HepG2 (cell line): Measurements from ENCODE around the gene VCAM1. TPM values are rescaled to one million over a fixed set of nuclear protein-coding genes. Genes with fewer than 3 reads are reported as not detected.

Source experiments
- ATAC-seq: fragments of 200-7000 bp; cut with Tn5 transposase; 3 replicates; pipeline ENCODE4 v1.9.1; 2020; ENCODE audit warnings: mild to moderate bottlenecking, moderate library complexity
- BruUV-seq: library from RNA; stranded (reverse); fragments of 400-500 nt; replicated peaks from 2 replicates; lab custom pipeline; 2021; lab: Mats Ljungman, UMichigan
- CTCF ChIA-PET: fragments of 300-600 bp; formaldehyde crosslinking; extraction: SDS; loops from one replicate; lab custom pipeline; 2021; ENCODE audit warnings: low total read pairs, inconsistent platforms, low intra/inter-chr PET ratio; lab: Yijun Ruan, JAX
- POLR2A ChIA-PET: fragments of 350-600 bp; sonication (Branson Sonifier 250); formaldehyde crosslinking; loops from one replicate; lab custom pipeline; 2020; ENCODE audit warnings: antibody characterized with exemption, inconsistent platforms; lab: Yijun Ruan, JAX
- DNase-seq: peaks from one replicate; pipeline ENCODE4 v3.0.0-alpha.2; 2015; ENCODE audit warnings: low spot score
- FAIRE-seq: peaks from 3 replicates; lab custom pipeline; 2011; peaks lifted over from hg19 to GRCh38; lab: Jason Lieb, UNC
- H2AFZ ChIP-seq: one replicate; pipeline ENCODE4 v1.6.1; 2011; ENCODE audit warnings: low read length, inconsistent platforms
- H3K27ac ChIP-seq: fragments of 300-600 bp; 3 replicates; pipeline ENCODE4 v1.8.0; 2011; ENCODE audit warnings: mixed run types, mild to moderate bottlenecking, mixed read lengths, low read length, inconsistent platforms; ENCODE audit not compliant: insufficient read depth; ENCODE audit errors: extremely low read length
- H3K27me3 ChIP-seq, 2 experiments: fragments of 200-600 bp in 1 of 2; 2 replicates in 1 of 2; 3 replicates in 1 of 2; pipeline versions ENCODE4 v1.6.0 to v1.8.0; 2011; ENCODE audit warnings: low read length in 2 of 2, mild to moderate bottlenecking in 2 of 2, moderate library complexity in 2 of 2, inconsistent platforms in 1 of 2; ENCODE audit not compliant: insufficient read depth in 2 of 2, control insufficient read depth in 1 of 2
- H3K36me3 ChIP-seq, 2 experiments: fragments of 200-600 bp in 1 of 2; replicated peaks in 1 of 2; 2 replicates in 1 of 2; 3 replicates in 1 of 2; pipeline versions ENCODE4 v1.5.1 to v1.8.0; 2011; ENCODE audit warnings: low read length in 2 of 2, inconsistent platforms in 1 of 2; ENCODE audit not compliant: insufficient read depth in 2 of 2, control insufficient read depth in 1 of 2
- H3K4me1 ChIP-seq: 2 replicates; pipeline ENCODE4 v1.5.1; 2012; ENCODE audit warnings: low read length, inconsistent platforms; ENCODE audit not compliant: insufficient read depth
- H3K4me2 ChIP-seq: 2 replicates; pipeline ENCODE4 v1.6.0; 2011; ENCODE audit warnings: low read depth, low read length, inconsistent platforms
- H3K4me3 ChIP-seq, 3 experiments: fragments of 200-600 bp in 1 of 3; sonication (generic), shearing (Covaris generic) in 1 of 3; replicated peaks in 1 of 3; 2 replicates each; pipeline ENCODE4 v1.5.1; 2011 to 2016; ENCODE audit warnings: low read length in 3 of 3, inconsistent platforms in 2 of 3, low read depth in 2 of 3, mild to moderate bottlenecking in 2 of 3, control low read depth in 1 of 3, mixed read lengths in 1 of 3; ENCODE audit not compliant: insufficient read depth in 1 of 3
- H3K79me2 ChIP-seq: one replicate; pipeline ENCODE4 v1.6.1; 2011; ENCODE audit warnings: low read length, inconsistent platforms; ENCODE audit not compliant: insufficient read depth
- H3K9ac ChIP-seq: 2 replicates; pipeline ENCODE4 v1.6.0; 2011; ENCODE audit warnings: mild to moderate bottlenecking, low read depth, low read length, inconsistent platforms; ENCODE audit not compliant: insufficient read depth
- H3K9me3 ChIP-seq: 2 replicates; pipeline ENCODE4 v1.5.1; 2012; ENCODE audit warnings: mild to moderate bottlenecking, low read length
- H4K20me1 ChIP-seq: 2 replicates; pipeline ENCODE4 v1.6.0; 2011; ENCODE audit warnings: inconsistent platforms, mild to moderate bottlenecking, low read length, moderate library complexity; ENCODE audit not compliant: insufficient read depth
- CEBPB ChIP-seq: IDR thresholded peaks from 2 replicates; pipeline ENCODE4 v1.6.1; 2011; ENCODE audit warnings: low read depth, low read length, improper control_type of control experiment, borderline replicate concordance
- KLF12 ChIP-seq: sonication (generic); formaldehyde crosslinking; IDR thresholded peaks from 2 replicates; pipeline ENCODE4 v1.4.0; 2020; ENCODE audit warnings: missing genetic modification reagents, borderline replicate concordance
- MZF1 ChIP-seq: sonication (generic); formaldehyde crosslinking; IDR thresholded peaks from 2 replicates; pipeline ENCODE4 v1.8.1; 2023; ENCODE audit warnings: mild to moderate bottlenecking, missing genetic modification reagents, borderline replicate concordance
- NONO ChIP-seq, 2 experiments: fragments of 450-650 bp in 1 of 2; sonication (generic) in 1 of 2; formaldehyde crosslinking in 1 of 2; IDR thresholded peaks in 1 of 2; conservative IDR thresholded peaks in 1 of 2; 2 replicates each; pipeline versions ENCODE4 v1.6.1 to v1.8.0; 2017 to 2022; ENCODE audit warnings: mild to moderate bottlenecking in 1 of 2, missing genetic modification reagents in 1 of 2, moderate library complexity in 1 of 2
- NR2F2 ChIP-seq: IDR thresholded peaks from 2 replicates; pipeline ENCODE4 v1.6.1; 2012; ENCODE audit warnings: low read depth, inconsistent platforms, borderline replicate concordance
- RAD51 ChIP-seq: fragments of 450-650 bp; IDR thresholded peaks from 2 replicates; pipeline ENCODE4 v1.6.1; 2016; ENCODE audit warnings: borderline replicate concordance
- SETDB1 ChIP-seq: sonication (generic); formaldehyde crosslinking; IDR thresholded peaks from 2 replicates; pipeline ENCODE4 v1.5.1; 2020; ENCODE audit warnings: missing genetic modification reagents, mild to moderate bottlenecking, borderline replicate concordance
- SSRP1 ChIP-seq: IDR thresholded peaks from 2 replicates; pipeline ENCODE4 v1.6.1; 2016; ENCODE audit warnings: control low read depth
- TEAD3 ChIP-seq: optimal IDR thresholded peaks from 2 replicates; pipeline ENCODE3; 2016; ENCODE audit warnings: borderline replicate concordance
- ZMYM3 ChIP-seq: sonication (generic); formaldehyde crosslinking; IDR thresholded peaks from 2 replicates; pipeline ENCODE4 v1.5.1; 2020; ENCODE audit warnings: mild to moderate bottlenecking, missing genetic modification reagents
- ZNF20 ChIP-seq: sonication (generic); formaldehyde crosslinking; IDR thresholded peaks from 2 replicates; pipeline ENCODE4 v1.4.0; 2020; ENCODE audit warnings: mild to moderate bottlenecking, moderate library complexity, missing genetic modification reagents
- ZNF292 ChIP-seq: sonication (generic); formaldehyde crosslinking; IDR thresholded peaks from 2 replicates; pipeline ENCODE4 v1.8.1; 2022; ENCODE audit warnings: mild to moderate bottlenecking, low read depth, missing genetic modification reagents, borderline replicate concordance
- ZNF335 ChIP-seq: sonication (generic); formaldehyde crosslinking; IDR thresholded peaks from 2 replicates; pipeline ENCODE4 v1.4.0; 2020; ENCODE audit warnings: missing genetic modification reagents
- ZNF557 ChIP-seq: sonication (generic); formaldehyde crosslinking; IDR thresholded peaks from 2 replicates; pipeline ENCODE4 v1.4.0; 2020; ENCODE audit warnings: missing genetic modification reagents
- ZNF564 ChIP-seq: sonication (generic); formaldehyde crosslinking; IDR thresholded peaks from 2 replicates; pipeline ENCODE4 v1.8.1; 2023; ENCODE audit warnings: mild to moderate bottlenecking, missing genetic modification reagents
- ZNF605 ChIP-seq: sonication (generic); formaldehyde crosslinking; IDR thresholded peaks from 2 replicates; pipeline ENCODE4 v1.8.0; 2022; ENCODE audit warnings: mild to moderate bottlenecking, missing genetic modification reagents
- WGBS: methylation state at CpG from one replicate; pipeline ENCODE4 v1.1.6; 2017; ENCODE audit warnings: low lambda C conversion rate; 5-methylcytosine and 5-hydroxymethylcytosine counted together
- in situ Hi-C: cut with HindIII; loops from 2 replicates; pipeline ENCODE4 v1.10.0; 2017; ENCODE audit warnings: low pct_unique_long_range_greater_than_20kb; ENCODE audit not compliant: extremely low pct_ligation_motif_present
- intact Hi-C: fragments of 100-400 bp; cut with micrococcal nuclease; formaldehyde crosslinking; loops from one replicate; pipeline ENCODE4 v1.10.0; 2022; ENCODE audit not compliant: unreplicated experiment
- polyA plus RNA-seq, 8 experiments: library from polyadenylated mRNA; depleted of rRNA in 3 of 8; stranded (reverse) in 7 of 8; unstranded in 1 of 8; fragments of >200 nt; fragmentation: Illumina TruSeq in 4 of 8; extraction: Trizol in 4 of 8; gene quantifications; 2 replicates each; pipeline versions ENCODE4 v1.2.1 to v1.2.3, GENCODE V29; 2011 to 2016; ENCODE audit warnings: low read depth in 4 of 8, missing spikeins in 1 of 8, mixed read lengths in 1 of 8; ENCODE audit not compliant: insufficient read depth in 1 of 8
- total RNA-seq, 5 experiments: library from RNA; depleted of rRNA; stranded (reverse); fragments of >200 nt; fragmentation: Illumina TruSeq; extraction: Trizol; gene quantifications; 2 replicates each; pipeline ENCODE4 v1.2.3, GENCODE V29; 2016; ENCODE audit warnings: low read depth in 1 of 5
- TF ChIP-seq, protein P1 (sequence below): sonication (generic); formaldehyde crosslinking; conservative IDR thresholded peaks from 2 replicates; pipeline ENCODE4 v1.8.0; 2022; ENCODE audit warnings: low read depth, missing genetic modification reagents
- TF ChIP-seq, protein P2 (sequence below): sonication (generic); formaldehyde crosslinking; IDR thresholded peaks from 2 replicates; pipeline ENCODE4 v1.8.0; 2022; ENCODE audit warnings: mild to moderate bottlenecking, missing genetic modification reagents; ENCODE audit not compliant: insufficient replicate concordance

VCAM1 gene
- total and polyA plus RNA-seq, 2 of the 13 experiments (the other 11 are each of a cell fraction or from before 2014, with no cell fraction given), result not detected

DNA sequence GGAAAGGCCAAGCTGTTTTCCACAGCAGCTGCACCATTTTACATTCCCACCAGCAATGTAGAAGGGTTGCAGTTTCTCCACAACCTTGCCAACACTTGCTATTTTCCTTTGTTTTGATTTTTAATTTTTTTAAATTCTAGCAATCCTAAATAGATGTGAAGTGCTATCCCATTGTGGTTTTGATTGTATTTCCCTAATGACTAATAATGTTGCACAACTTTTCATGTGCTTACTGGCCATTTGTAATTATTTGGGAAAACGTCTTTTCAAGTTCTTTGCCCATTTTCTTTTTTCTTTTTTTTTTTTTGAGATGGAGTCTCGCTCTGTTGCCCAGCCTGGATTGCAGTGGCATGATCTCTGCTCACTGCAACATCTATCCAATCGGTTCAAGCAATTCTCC, 53.9 kb downstream of the VCAM1 start:
- intact Hi-C loops (no loop called here), in situ Hi-C loops (no loop called here)
- WGBS, result 35% methylated on average over 3 of the region's 3 CpGs
- Histone ChIP-seq H3K27me3 (no peaks in the 10 kb centered on the region), H3K4me3 (no peak overlapping the region), H3K27ac (no peak overlapping the region), H3K9me3 (no peaks in the 10 kb centered on the region), H3K79me2 (no peaks in the 10 kb centered on the region), H3K36me3 (no peaks in the 10 kb centered on the region), H3K9ac (no peak overlapping the region), H3K4me1 (peaks cover 7% of the 10 kb centered on the region; the same call in 1 of the 2 replicates), H2AFZ (no peak overlapping the region), H4K20me1 (no peaks in the 10 kb centered on the region), H3K4me2 (no peak overlapping the region)
- ChIA-PET CTCF (no interaction called here), POLR2A (no interaction called here)
- ATAC-seq, result no peak
- FAIRE-seq, result no peak
- no peak for DNase-seq
- TF ChIP-seq ZNF20 (CRISPR knock-in tag) (no peak), CEBPB (peak; percentile 8; the same call in 1 of the 2 replicates), SSRP1 (no peak)
- BruUV-seq, result no TSS peak

DNA sequence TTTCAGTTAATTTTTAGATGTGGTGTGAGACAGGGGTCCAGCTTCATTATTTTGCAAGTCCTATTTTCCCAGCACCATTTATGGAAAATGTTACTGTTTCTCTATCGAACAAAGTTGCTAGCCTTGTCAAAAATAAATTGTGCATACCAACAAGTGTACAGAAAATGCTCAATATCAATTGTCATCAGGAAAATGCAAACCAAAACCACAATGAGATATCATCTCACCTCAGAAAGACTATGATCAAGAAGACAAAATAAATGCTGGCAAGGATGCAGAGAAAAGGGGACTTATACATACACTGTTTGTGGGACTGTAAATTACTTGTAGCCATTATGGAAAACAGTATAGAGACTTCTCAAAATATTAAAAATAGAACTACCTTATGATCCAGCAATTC, 54.8 kb downstream of the VCAM1 start:
- intact Hi-C loops, result no loop called here
- 0% methylated on average over 1 of the region's 1 CpG for WGBS
- POLR2A ChIA-PET, result no interaction called here
- no peak for DNase-seq
- Histone ChIP-seq H3K9ac (no peak overlapping the region), H3K4me3 (no peak overlapping the region), H3K9me3 (no peaks in the 10 kb centered on the region), H3K79me2 (no peaks in the 10 kb centered on the region), H3K27ac (no peak overlapping the region), H2AFZ (no peak overlapping the region), H3K4me1 (peaks cover 7% of the 10 kb centered on the region; the same call in 1 of the 2 replicates), H3K4me2 (no peak overlapping the region), H3K36me3 (no peaks in the 10 kb centered on the region), H4K20me1 (no peaks in the 10 kb centered on the region), H3K27me3 (no peaks in the 10 kb centered on the region)
- ATAC-seq, result no peak
- CTCF ChIA-PET, result no interaction called here
- in situ Hi-C loops, result no loop called here
- no TSS peak for BruUV-seq
- FAIRE-seq, result no peak
- TF ChIP-seq KLF12 (CRISPR knock-in tag) (no peak), SETDB1 (CRISPR knock-in tag) (no peak), ZNF557 (CRISPR knock-in tag) (no peak), ZNF564 (CRISPR knock-in tag) (no peak), ZNF292 (CRISPR knock-in tag) (no peak), ZMYM3 (CRISPR knock-in tag) (no peak), NONO (IDR thresholded peaks at IDR 0.05) (no peak), NONO (CRISPR knock-in tag; conservative IDR thresholded peaks at IDR 0.05) (no peak), TEAD3 (CRISPR knock-in tag) (no peak), NR2F2 (no peak), ZNF335 (CRISPR knock-in tag) (no peak), ZNF605 (CRISPR knock-in tag) (no peak), RAD51 (no peak), MZF1 (CRISPR knock-in tag) (no peak)
- TF ChIP-seq, protein P1, sequence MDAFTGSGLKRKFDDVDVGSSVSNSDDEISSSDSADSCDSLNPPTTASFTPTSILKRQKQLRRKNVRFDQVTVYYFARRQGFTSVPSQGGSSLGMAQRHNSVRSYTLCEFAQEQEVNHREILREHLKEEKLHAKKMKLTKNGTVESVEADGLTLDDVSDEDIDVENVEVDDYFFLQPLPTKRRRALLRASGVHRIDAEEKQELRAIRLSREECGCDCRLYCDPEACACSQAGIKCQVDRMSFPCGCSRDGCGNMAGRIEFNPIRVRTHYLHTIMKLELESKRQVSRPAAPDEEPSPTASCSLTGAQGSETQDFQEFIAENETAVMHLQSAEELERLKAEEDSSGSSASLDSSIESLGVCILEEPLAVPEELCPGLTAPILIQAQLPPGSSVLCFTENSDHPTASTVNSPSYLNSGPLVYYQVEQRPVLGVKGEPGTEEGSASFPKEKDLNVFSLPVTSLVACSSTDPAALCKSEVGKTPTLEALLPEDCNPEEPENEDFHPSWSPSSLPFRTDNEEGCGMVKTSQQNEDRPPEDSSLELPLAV (CRISPR knock-in tag), result no peak
- TF ChIP-seq, protein P2, sequence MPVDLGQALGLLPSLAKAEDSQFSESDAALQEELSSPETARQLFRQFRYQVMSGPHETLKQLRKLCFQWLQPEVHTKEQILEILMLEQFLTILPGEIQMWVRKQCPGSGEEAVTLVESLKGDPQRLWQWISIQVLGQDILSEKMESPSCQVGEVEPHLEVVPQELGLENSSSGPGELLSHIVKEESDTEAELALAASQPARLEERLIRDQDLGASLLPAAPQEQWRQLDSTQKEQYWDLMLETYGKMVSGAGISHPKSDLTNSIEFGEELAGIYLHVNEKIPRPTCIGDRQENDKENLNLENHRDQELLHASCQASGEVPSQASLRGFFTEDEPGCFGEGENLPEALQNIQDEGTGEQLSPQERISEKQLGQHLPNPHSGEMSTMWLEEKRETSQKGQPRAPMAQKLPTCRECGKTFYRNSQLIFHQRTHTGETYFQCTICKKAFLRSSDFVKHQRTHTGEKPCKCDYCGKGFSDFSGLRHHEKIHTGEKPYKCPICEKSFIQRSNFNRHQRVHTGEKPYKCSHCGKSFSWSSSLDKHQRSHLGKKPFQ, result no peak
